ENCODE data around the gene STAT1. TPM values are rescaled to one million over a fixed set of nuclear protein-coding genes. Genes with fewer than 3 reads are reported as not detected.

The STAT1 gene
- polyA plus RNA-seq, 1 donor from 2014 or later: 4.9 TPM

- TF ChIP-seq EZH2 (IDR thresholded peaks at IDR 0.05; ENCODE audit: borderline replicate concordance, insufficient read depth, low read length, poor library complexity, severe bottlenecking) (no peak), RAD21 (conservative IDR thresholded peaks at IDR 0.05) (no peak), MXI1 (conservative IDR thresholded peaks at IDR 0.05; ENCODE audit: poor library complexity, severe bottlenecking) (no peak), SMC3 (conservative IDR thresholded peaks at IDR 0.05; ENCODE audit: poor library complexity) (no peak), REST (IDR thresholded peaks at IDR 0.05; ENCODE audit: borderline replicate concordance) (no peak), TAF1 (IDR thresholded peaks at IDR 0.05; ENCODE audit: low read depth) (no peak), EP300 (conservative IDR thresholded peaks at IDR 0.05; ENCODE audit: poor library complexity, severe bottlenecking) (no peak), POLR2AphosphoS5 (IDR thresholded peaks at IDR 0.05) (no peak), CTCF (IDR thresholded peaks at IDR 0.05; ENCODE audit: poor library complexity, severe bottlenecking) (no peak)
- no peaks in the 10 kb centered on the region for H3K9me3 ChIP-seq (ENCODE audit: low read length)
- no peak overlapping the region for H3K4me2 ChIP-seq (ENCODE audit: low read length)
- no peaks in the 10 kb centered on the region for H3K79me2 ChIP-seq (replicated peaks; ENCODE audit: insufficient read depth, low read length)
- no peaks in the 10 kb centered on the region for H3K9me2 ChIP-seq (ENCODE audit: insufficient read depth, low read length)
- no peak overlapping the region for H3K4me3 ChIP-seq (ENCODE audit: low read length)
- peaks cover 10% of the 10 kb centered on the region for H3K36me3 ChIP-seq (ENCODE audit: insufficient read depth, low read length)
- no peak overlapping the region for H3K27ac ChIP-seq (ENCODE audit: low read length)
- H4K20me1 ChIP-seq (ENCODE audit: insufficient read depth): no peaks in the 10 kb centered on the region
- no peak overlapping the region for H3K9ac ChIP-seq (ENCODE audit: low read length)
- H3K27me3 ChIP-seq (ENCODE audit: insufficient read depth, low read depth, low read length): no peaks in the 10 kb centered on the region
- H3F3A ChIP-seq (ENCODE audit: insufficient read depth, low read length, poor library complexity, severe bottlenecking): no peaks in the 10 kb centered on the region
- H2AFZ ChIP-seq (ENCODE audit: low read depth, low read length): no peak overlapping the region
Observed at GRCh38 chr2:190982262-190983034, 31.5 kb downstream of the STAT1 start.

GRCh38 chr2:190981733-190982132, 32.2 kb downstream of the STAT1 start:
- Histone ChIP-seq H3K9ac (ENCODE audit: low read length) (no peak overlapping the region), H3K27me3 (ENCODE audit: insufficient read depth, low read depth, low read length) (no peaks in the 10 kb centered on the region), H2AFZ (ENCODE audit: low read depth, low read length) (no peak overlapping the region), H3K36me3 (ENCODE audit: insufficient read depth, low read length) (peaks cover 10% of the 10 kb centered on the region), H3K4me3 (ENCODE audit: low read length) (no peak overlapping the region), H3K9me2 (ENCODE audit: insufficient read depth, low read length) (no peaks in the 10 kb centered on the region), H3K27ac (ENCODE audit: low read length) (no peak overlapping the region), H3F3A (ENCODE audit: insufficient read depth, low read length, poor library complexity, severe bottlenecking) (no peaks in the 10 kb centered on the region), H3K9me3 (ENCODE audit: low read length) (no peaks in the 10 kb centered on the region), H4K20me1 (ENCODE audit: insufficient read depth) (no peaks in the 10 kb centered on the region), H3K79me2 (replicated peaks; ENCODE audit: insufficient read depth, low read length) (no peaks in the 10 kb centered on the region), H3K4me2 (ENCODE audit: low read length) (no peak overlapping the region)
- TF ChIP-seq POLR2AphosphoS5 (IDR thresholded peaks at IDR 0.05) (no peak), RAD21 (conservative IDR thresholded peaks at IDR 0.05) (no peak), EZH2 (IDR thresholded peaks at IDR 0.05; ENCODE audit: borderline replicate concordance, insufficient read depth, low read length, poor library complexity, severe bottlenecking) (no peak), SMC3 (conservative IDR thresholded peaks at IDR 0.05; ENCODE audit: poor library complexity) (no peak), TAF1 (IDR thresholded peaks at IDR 0.05; ENCODE audit: low read depth) (no peak), REST (IDR thresholded peaks at IDR 0.05; ENCODE audit: borderline replicate concordance) (no peak), EP300 (conservative IDR thresholded peaks at IDR 0.05; ENCODE audit: poor library complexity, severe bottlenecking) (no peak)

Data from neural cell (in vitro differentiated cells).